H1 (cell line): ENCODE data around the gene PLCB4.

Source experiments
- CTCF ChIP-seq, 3 experiments: IDR thresholded peaks; 1 replicate in 2 of 3; 2 replicates in 1 of 3; pipeline versions ENCODE4 v1.5.1 to v1.6.1; 2011; ENCODE audit warnings: low read length in 3 of 3, mild to moderate bottlenecking in 3 of 3, inconsistent platforms in 2 of 3, low read depth in 1 of 3, moderate library complexity in 1 of 3; ENCODE audit not compliant: insufficient read depth in 1 of 3; ENCODE audit errors: control extremely low read depth in 1 of 3
- JUN ChIP-seq: IDR thresholded peaks from 2 replicates; pipeline ENCODE4 v1.6.1; 2011; ENCODE audit warnings: low read depth, mild to moderate bottlenecking, improper control_type of control experiment, low read length

GRCh38 chr20:9374480-9374879 is 305.6 kb downstream of the PLCB4 start:
- TF ChIP-seq CTCF (IDR thresholded peaks at IDR 0.05; ENCODE audit: control extremely low read depth in 1 of 3, insufficient read depth in 1 of 3, low read depth in 1 of 3, low read length in 3 of 3) (no peak), JUN (no peak)
